H9 (cell line): ENCODE results near the gene MDGA2. TPM values are rescaled to one million over a fixed set of nuclear protein-coding genes. Genes with fewer than 3 reads are reported as not detected.

Experiments
- DNase-seq: peaks from one replicate; pipeline ENCODE4 v3.0.0-alpha.2; 2017
- H2AFZ ChIP-seq: one replicate; pipeline ENCODE4 v1.6.1; 2013; ENCODE audit warnings: mild to moderate bottlenecking, low read length, control low read depth, moderate library complexity
- H2AK5ac ChIP-seq: 2 replicates; pipeline ENCODE4 v1.6.1; 2013; ENCODE audit warnings: low read length, control low read depth, mixed read lengths; ENCODE audit not compliant: insufficient read length
- H2BK120ac ChIP-seq: one replicate; pipeline ENCODE4 v1.6.1; 2013; ENCODE audit warnings: low read depth, mild to moderate bottlenecking, low read length, control low read depth, inconsistent platforms; ENCODE audit not compliant: poor library complexity, severe bottlenecking
- H2BK12ac ChIP-seq: 2 replicates; pipeline ENCODE4 v1.6.1; 2013; ENCODE audit warnings: low read length, control low read depth, mixed read lengths, low read depth; ENCODE audit not compliant: insufficient read length
- H2BK15ac ChIP-seq: 2 replicates; pipeline ENCODE4 v1.6.1; 2013; ENCODE audit warnings: low read depth, low read length, control low read depth
- H2BK20ac ChIP-seq: one replicate; pipeline ENCODE4 v1.6.1; 2013; ENCODE audit warnings: low read depth, mild to moderate bottlenecking, low read length, control low read depth, inconsistent platforms; ENCODE audit not compliant: poor library complexity, severe bottlenecking
- H2BK5ac ChIP-seq: 2 replicates; pipeline ENCODE4 v1.6.1; 2013; ENCODE audit warnings: low read length, control low read depth, mixed read lengths; ENCODE audit not compliant: insufficient read length
- H3K14ac ChIP-seq: 2 replicates; pipeline ENCODE4 v1.6.1; 2013; ENCODE audit warnings: low read length, control low read depth; ENCODE audit not compliant: insufficient read depth
- H3K18ac ChIP-seq: 2 replicates; pipeline ENCODE4 v1.6.1; 2013; ENCODE audit warnings: low read depth, mild to moderate bottlenecking, mixed read lengths, low read length, control low read depth; ENCODE audit not compliant: insufficient read length
- H3K23ac ChIP-seq: 2 replicates; pipeline ENCODE4 v1.6.1; 2013; ENCODE audit warnings: low read length, control low read depth, mixed read lengths, low read depth; ENCODE audit not compliant: insufficient read length
- H3K23me2 ChIP-seq: 2 replicates; pipeline ENCODE4 v1.6.1; 2013; ENCODE audit warnings: low read depth, mild to moderate bottlenecking, mixed read lengths, low read length, control low read depth; ENCODE audit not compliant: insufficient read length, poor library complexity, severe bottlenecking
- H3K27ac ChIP-seq: 2 replicates; pipeline ENCODE4 v1.5.1; 2013; ENCODE audit warnings: low read length, control low read depth, mixed read lengths, low read depth; ENCODE audit not compliant: insufficient read length
- H3K27me3 ChIP-seq: 2 replicates; pipeline ENCODE4 v1.6.1; 2013; ENCODE audit warnings: low read length, control low read depth, inconsistent platforms; ENCODE audit not compliant: insufficient read depth
- H3K4ac ChIP-seq: 2 replicates; pipeline ENCODE4 v1.6.1; 2013; ENCODE audit warnings: low read depth, mild to moderate bottlenecking, control low read depth, inconsistent platforms, low read length, moderate library complexity
- H3K4me1 ChIP-seq: 2 replicates; pipeline ENCODE4 v1.6.1; 2013; ENCODE audit warnings: low read length, control low read depth, inconsistent platforms; ENCODE audit not compliant: insufficient read depth
- H3K4me2 ChIP-seq: 2 replicates; pipeline ENCODE4 v1.6.1; 2013; ENCODE audit warnings: low read length, control low read depth, mixed read lengths; ENCODE audit not compliant: insufficient read length, insufficient read depth
- H3K56ac ChIP-seq: 2 replicates; pipeline ENCODE4 v1.6.1; 2013; ENCODE audit warnings: low read depth, mild to moderate bottlenecking, mixed read lengths, low read length, control low read depth; ENCODE audit not compliant: insufficient read length
- H3K79me1 ChIP-seq: 2 replicates; pipeline ENCODE4 v1.6.1; 2013; ENCODE audit warnings: low read depth, mild to moderate bottlenecking, moderate library complexity, low read length, control low read depth, inconsistent platforms; ENCODE audit not compliant: insufficient read depth, poor library complexity, severe bottlenecking
- H3K79me2 ChIP-seq: 2 replicates; pipeline ENCODE4 v1.6.1; 2013; ENCODE audit warnings: low read length, control low read depth, inconsistent platforms; ENCODE audit not compliant: insufficient read depth
- H3K9ac ChIP-seq: 2 replicates; pipeline ENCODE4 v1.6.1; 2013; ENCODE audit warnings: low read length, control low read depth, mixed read lengths; ENCODE audit not compliant: insufficient read length; ENCODE audit errors: extremely low read depth
- H3K9me3 ChIP-seq: one replicate; pipeline ENCODE4 v1.6.1; 2013; ENCODE audit warnings: low read depth, low read length, inconsistent platforms; ENCODE audit not compliant: control insufficient read depth
- H3T11ph ChIP-seq: one replicate; pipeline ENCODE4 v1.6.1; 2013; ENCODE audit warnings: mild to moderate bottlenecking, low read length, control low read depth, inconsistent platforms
- H4K20me1 ChIP-seq: one replicate; pipeline ENCODE4 v1.6.1; 2013; ENCODE audit not compliant: control insufficient read depth, insufficient read length, insufficient read depth
- H4K5ac ChIP-seq: 2 replicates; pipeline ENCODE4 v1.6.1; 2013; ENCODE audit warnings: low read depth, mild to moderate bottlenecking, mixed read lengths, low read length, control low read depth; ENCODE audit not compliant: insufficient read length
- H4K8ac ChIP-seq: replicated peaks from 2 replicates; pipeline ENCODE4 v1.6.1; 2013; ENCODE audit warnings: low read length, control low read depth, mixed read lengths, low read depth; ENCODE audit not compliant: insufficient read length
- H4K91ac ChIP-seq: 2 replicates; pipeline ENCODE4 v1.6.1; 2013; ENCODE audit warnings: low read depth, mild to moderate bottlenecking, moderate library complexity, mixed read lengths, low read length, control low read depth; ENCODE audit not compliant: insufficient read length
- H3K27ac Mint-ChIP-seq, 3 experiments: 2 replicates in 2 of 3; 3 replicates in 1 of 3; pipeline ENCODE4 v1.8.0; 2020 to 2021; ENCODE audit warnings: mixed read lengths in 3 of 3, mild to moderate bottlenecking in 1 of 3, moderate library complexity in 1 of 3
- H3K27me3 Mint-ChIP-seq: 2 replicates; pipeline ENCODE4 v1.8.0; 2021; ENCODE audit warnings: low read depth, mild to moderate bottlenecking, moderate library complexity, mixed read lengths
- H3K36me3 Mint-ChIP-seq, 3 experiments: 2 replicates in 2 of 3; 3 replicates in 1 of 3; pipeline ENCODE4 v1.8.0; 2020 to 2021; ENCODE audit warnings: low read depth in 3 of 3, mixed read lengths in 3 of 3; ENCODE audit not compliant: insufficient read depth in 1 of 3
- H3K4me1 Mint-ChIP-seq, 2 experiments: 2 replicates each; pipeline ENCODE4 v1.8.0; 2020; ENCODE audit warnings: mixed read lengths in 2 of 2
- H3K4me3 Mint-ChIP-seq, 2 experiments: 2 replicates in 1 of 2; 3 replicates in 1 of 2; pipeline ENCODE4 v1.8.0; 2020 to 2021; ENCODE audit warnings: mild to moderate bottlenecking in 2 of 2, mixed read lengths in 2 of 2, moderate library complexity in 1 of 2
- H3K9me3 Mint-ChIP-seq, 2 experiments: 2 replicates in 1 of 2; 3 replicates in 1 of 2; pipeline ENCODE4 v1.8.0; 2020; ENCODE audit warnings: mild to moderate bottlenecking in 2 of 2, mixed read lengths in 2 of 2, moderate library complexity in 1 of 2
- WGBS: extraction: QIAGEN DNeasy Blood & Tissue Kit; methylation state at CpG from one replicate; pipeline ENCODE4 v1.1.7; 2013; ENCODE audit warnings: missing lambda C conversion rate, low lambda C conversion rate, mixed read lengths; ENCODE audit not compliant: insufficient read length; ENCODE audit errors: extremely low coverage; 5-methylcytosine and 5-hydroxymethylcytosine counted together
- total RNA-seq: library from RNA; stranded (reverse); gene quantifications from 2 replicates; pipeline ENCODE4 v1.2.1, GENCODE V29; 2021
- TF ChIP-seq, protein P1 (sequence below): fragments of 200-600 bp; sonication (generic); conservative IDR thresholded peaks from 3 replicates; pipeline ENCODE4 v1.8.0; 2021; ENCODE audit warnings: antibody characterized with exemption, mild to moderate bottlenecking

Gene MDGA2
- total RNA-seq, 1 experiment from 2014 or later, result 1.9 TPM

DNA sequence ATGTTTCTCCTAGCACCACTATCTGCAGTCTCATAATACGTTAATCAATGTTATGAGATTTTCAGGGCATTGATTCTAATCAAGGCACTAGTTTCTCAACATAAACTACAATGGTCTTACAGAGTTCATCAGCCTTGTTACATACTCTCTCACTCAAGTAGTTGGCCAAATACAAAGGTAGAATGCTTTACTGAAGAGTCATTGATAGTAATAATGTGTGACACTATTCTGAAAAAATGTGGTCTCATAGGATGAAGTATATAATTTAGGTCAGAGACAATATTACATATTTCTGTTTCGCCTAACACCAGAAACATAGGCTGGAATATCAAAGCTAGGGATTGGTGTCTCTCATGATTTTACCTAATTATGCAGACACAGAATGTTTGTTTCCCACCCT lies 35.2 kb upstream of the MDGA2 start:
- no peaks in the 10 kb centered on the region for H3K23me2 ChIP-seq
- no peak overlapping the region for H3K27ac ChIP-seq
- Mint-ChIP-seq H3K9me3 (peaks cover 0 to under 1% of the 10 kb centered on the region in 2 experiments; a peak in 1 of 5 replicates), H3K27ac (no peak overlapping the region), H3K27me3 (no peaks in the 10 kb centered on the region), H3K36me3 (no peaks in the 10 kb centered on the region), H3K4me1 (no peaks in the 10 kb centered on the region), H3K4me3 (no peak overlapping the region)
- H3T11ph ChIP-seq, result no peak overlapping the region
- no peak overlapping the region for H4K5ac ChIP-seq
- H3K9me3 ChIP-seq, result no peaks in the 10 kb centered on the region
- no peaks in the 10 kb centered on the region for H4K20me1 ChIP-seq
- no peak for DNase-seq
- WGBS, result no CpG with 5 or more reads among the region's 2 CpGs
- H3K18ac ChIP-seq, result no peak overlapping the region
- no peak overlapping the region for H3K56ac ChIP-seq
- H3K4me2 ChIP-seq, result no peak overlapping the region
- no peak overlapping the region for H4K8ac ChIP-seq
- H2BK20ac ChIP-seq, result no peak overlapping the region
- H2AFZ ChIP-seq, result no peak overlapping the region
- no peaks in the 10 kb centered on the region for H3K79me2 ChIP-seq
- H3K27me3 ChIP-seq, result no peaks in the 10 kb centered on the region
- no peaks in the 10 kb centered on the region for H3K79me1 ChIP-seq
- H2BK15ac ChIP-seq, result no peak overlapping the region
- TF ChIP-seq, protein P1, sequence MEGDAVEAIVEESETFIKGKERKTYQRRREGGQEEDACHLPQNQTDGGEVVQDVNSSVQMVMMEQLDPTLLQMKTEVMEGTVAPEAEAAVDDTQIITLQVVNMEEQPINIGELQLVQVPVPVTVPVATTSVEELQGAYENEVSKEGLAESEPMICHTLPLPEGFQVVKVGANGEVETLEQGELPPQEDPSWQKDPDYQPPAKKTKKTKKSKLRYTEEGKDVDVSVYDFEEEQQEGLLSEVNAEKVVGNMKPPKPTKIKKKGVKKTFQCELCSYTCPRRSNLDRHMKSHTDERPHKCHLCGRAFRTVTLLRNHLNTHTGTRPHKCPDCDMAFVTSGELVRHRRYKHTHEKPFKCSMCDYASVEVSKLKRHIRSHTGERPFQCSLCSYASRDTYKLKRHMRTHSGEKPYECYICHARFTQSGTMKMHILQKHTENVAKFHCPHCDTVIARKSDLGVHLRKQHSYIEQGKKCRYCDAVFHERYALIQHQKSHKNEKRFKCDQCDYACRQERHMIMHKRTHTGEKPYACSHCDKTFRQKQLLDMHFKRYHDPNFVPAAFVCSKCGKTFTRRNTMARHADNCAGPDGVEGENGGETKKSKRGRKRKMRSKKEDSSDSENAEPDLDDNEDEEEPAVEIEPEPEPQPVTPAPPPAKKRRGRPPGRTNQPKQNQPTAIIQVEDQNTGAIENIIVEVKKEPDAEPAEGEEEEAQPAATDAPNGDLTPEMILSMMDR, result no peak
- H2BK5ac ChIP-seq, result no peak overlapping the region
- H3K4me1 ChIP-seq, result no peaks in the 10 kb centered on the region
- no peak overlapping the region for H3K9ac ChIP-seq
- H2AK5ac ChIP-seq, result no peak overlapping the region
- no peak overlapping the region for H3K4ac ChIP-seq
- H3K14ac ChIP-seq, result no peak overlapping the region
- H4K91ac ChIP-seq, result no peak overlapping the region
- no peak overlapping the region for H3K23ac ChIP-seq
- no peak overlapping the region for H2BK12ac ChIP-seq
- H2BK120ac ChIP-seq, result no peak overlapping the region
